AG20443 (cell line): ENCODE results near the gene CST1.

Experiments used
- DNase-seq: peaks from one replicate; pipeline ENCODE4 v3.0.0; 2012; ENCODE audit warnings: low spot score, mixed read lengths

CST1 gene

GRCh38 chr20:23702021-23702420, 48.7 kb downstream of the CST1 start:
- no peak for DNase-seq

- DNase-seq, result no peak
Measured at GRCh38 chr20:23700931-23701330, 49.8 kb downstream of the CST1 start.

GRCh38 chr20:23697947-23698346, 52.8 kb downstream of the CST1 start:
- no peak for DNase-seq
